Iris pigment epithelial cell (primary cell): ENCODE results near the gene SLC35F5.
"Not testable (repeated sequence)": the region's sequence is repeated elsewhere in the genome, so short reads cannot be mapped to it uniquely, and the experiment has no call there.

Experiments
- DNase-seq: peaks from one replicate; pipeline ENCODE4 v3.0.0-alpha.2; 2011; ENCODE audit warnings: low read depth

SLC35F5 gene

GRCh38 chr2:113692698-113693428 is 63.6 kb downstream of the SLC35F5 start:
- no peak for DNase-seq

GRCh38 chr2:113690871-113691270 is 65.6 kb downstream of the SLC35F5 start:
- not testable (repeated sequence) for DNase-seq

GRCh38 chr2:113686537-113686936 is 69.9 kb downstream of the SLC35F5 start:
- peak; percentile 27 for DNase-seq

GRCh38 chr2:113685471-113685870 is 71.0 kb downstream of the SLC35F5 start:
- peak; percentile 43 for DNase-seq

GRCh38 chr2:113679457-113679856 is 77.0 kb downstream of the SLC35F5 start:
- no peak for DNase-seq

- peak; percentile 19 for DNase-seq
Measured at GRCh38 chr2:113677330-113677729, 79.1 kb downstream of the SLC35F5 start.

- DNase-seq, result no peak
Measured at GRCh38 chr2:113676623-113677266, 79.7 kb downstream of the SLC35F5 start.

- no peak for DNase-seq
Measured at GRCh38 chr2:113675875-113676274, 80.6 kb downstream of the SLC35F5 start.

GRCh38 chr2:113672326-113672932 is 84.0 kb downstream of the SLC35F5 start:
- DNase-seq, result no peak

- DNase-seq, result not testable (repeated sequence)
Measured at GRCh38 chr2:113669013-113669412, 87.4 kb downstream of the SLC35F5 start.

- DNase-seq, result not testable (repeated sequence)
Measured at GRCh38 chr2:113664761-113665533, 91.5 kb downstream of the SLC35F5 start.

- DNase-seq, result not testable (repeated sequence)
Measured at GRCh38 chr2:113663285-113664060, 93.0 kb downstream of the SLC35F5 start.
